DOHH2 (cell line): ENCODE data around the gene ALK.

Experiments used
- EZH2phosphoT487 ChIP-seq: fragments of 200-600 bp; sonication (generic); IDR thresholded peaks from 2 replicates; pipeline ENCODE4 v1.6.1; 2017; ENCODE audit warnings: borderline replicate concordance, mild to moderate bottlenecking, antibody characterized with exemption, low read length, moderate library complexity, mixed read lengths
- TF ChIP-seq, protein P1 (sequence below): fragments of 200-600 bp; sonication (generic); IDR thresholded peaks from one replicate; pipeline ENCODE4 v1.5.1; 2014; ENCODE audit warnings: antibody characterized with exemption, mild to moderate bottlenecking, low read depth, low read length; ENCODE audit not compliant: poor library complexity, severe bottlenecking

DNA sequence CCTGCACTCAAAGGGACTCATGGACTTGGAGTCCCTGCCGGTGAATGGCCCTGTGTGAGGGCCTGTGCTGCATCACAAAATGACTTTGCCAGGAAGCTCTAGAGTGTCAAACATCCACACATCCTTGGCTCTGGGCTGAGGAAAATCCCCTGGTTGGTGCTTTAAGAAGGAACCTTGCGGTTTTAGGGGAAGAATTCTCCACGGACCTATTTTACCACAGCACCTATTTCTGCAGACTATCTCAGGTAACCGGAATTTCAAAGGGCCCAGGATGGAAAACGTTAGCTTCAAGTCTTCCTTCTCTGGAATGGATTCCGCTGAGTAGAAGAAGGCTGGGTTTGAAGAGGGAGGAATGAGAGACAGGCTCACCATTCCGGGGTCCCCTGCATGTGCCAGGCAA is 166.2 kb downstream of the ALK start:
- TF ChIP-seq, protein P1, sequence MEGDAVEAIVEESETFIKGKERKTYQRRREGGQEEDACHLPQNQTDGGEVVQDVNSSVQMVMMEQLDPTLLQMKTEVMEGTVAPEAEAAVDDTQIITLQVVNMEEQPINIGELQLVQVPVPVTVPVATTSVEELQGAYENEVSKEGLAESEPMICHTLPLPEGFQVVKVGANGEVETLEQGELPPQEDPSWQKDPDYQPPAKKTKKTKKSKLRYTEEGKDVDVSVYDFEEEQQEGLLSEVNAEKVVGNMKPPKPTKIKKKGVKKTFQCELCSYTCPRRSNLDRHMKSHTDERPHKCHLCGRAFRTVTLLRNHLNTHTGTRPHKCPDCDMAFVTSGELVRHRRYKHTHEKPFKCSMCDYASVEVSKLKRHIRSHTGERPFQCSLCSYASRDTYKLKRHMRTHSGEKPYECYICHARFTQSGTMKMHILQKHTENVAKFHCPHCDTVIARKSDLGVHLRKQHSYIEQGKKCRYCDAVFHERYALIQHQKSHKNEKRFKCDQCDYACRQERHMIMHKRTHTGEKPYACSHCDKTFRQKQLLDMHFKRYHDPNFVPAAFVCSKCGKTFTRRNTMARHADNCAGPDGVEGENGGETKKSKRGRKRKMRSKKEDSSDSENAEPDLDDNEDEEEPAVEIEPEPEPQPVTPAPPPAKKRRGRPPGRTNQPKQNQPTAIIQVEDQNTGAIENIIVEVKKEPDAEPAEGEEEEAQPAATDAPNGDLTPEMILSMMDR, result no peak
- no peak for TF ChIP-seq EZH2phosphoT487
